Peyer's patch (tissue), 4 donors: ENCODE results near the gene RND1.

ENCODE experiments used
- POLR2A ChIP-seq, 2 donors: fragments of 450-650 bp; IDR thresholded peaks; one replicate each; pipeline ENCODE4 v1.5.1; 2017; ENCODE audit warnings: antibody characterized with exemption in 2 of 2, mild to moderate bottlenecking in 2 of 2, moderate library complexity in 2 of 2
- TF ChIP-seq, protein P1 (sequence below), 6 experiments: fragments of 450-650 bp in 4 of 6; fragments of 200-600 bp in 2 of 6; sonication (generic) in 1 of 6; IDR thresholded peaks; one replicate each; pipeline ENCODE4 v1.5.1; 2017 to 2019; ENCODE audit warnings: antibody characterized with exemption in 6 of 6, mild to moderate bottlenecking in 3 of 6, moderate library complexity in 1 of 6

DNA sequence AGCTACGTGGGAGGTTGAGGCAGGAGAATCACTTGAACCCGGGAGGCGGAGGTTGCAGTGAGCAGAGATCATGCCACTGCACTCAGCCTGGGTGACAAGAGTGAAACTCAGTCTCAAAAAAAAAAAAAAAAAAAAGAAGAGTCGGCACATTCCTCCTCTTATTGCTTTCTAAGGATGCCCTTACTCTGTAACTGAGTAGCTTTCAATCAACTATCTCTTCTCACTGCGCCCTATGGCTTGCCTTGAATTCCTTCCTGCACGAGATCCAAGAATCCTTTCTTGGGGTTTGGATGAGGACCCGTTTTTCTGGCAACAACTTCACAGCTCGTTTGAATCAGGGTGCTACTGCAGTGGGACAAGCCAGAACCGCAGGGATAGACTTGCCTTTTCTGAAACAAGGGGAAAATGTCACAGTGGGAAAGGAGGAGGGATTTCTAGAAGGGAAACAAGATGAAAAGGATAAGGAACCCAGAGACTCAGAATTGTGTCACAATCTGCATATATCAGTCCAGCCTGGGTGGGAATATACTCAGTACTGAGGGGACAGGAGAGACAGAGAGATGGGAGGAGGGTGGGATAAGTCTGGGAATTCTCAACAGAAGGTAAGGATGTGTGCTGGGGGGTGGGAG lies 16.1 kb upstream of the RND1 start:
- TF ChIP-seq, protein P1, sequence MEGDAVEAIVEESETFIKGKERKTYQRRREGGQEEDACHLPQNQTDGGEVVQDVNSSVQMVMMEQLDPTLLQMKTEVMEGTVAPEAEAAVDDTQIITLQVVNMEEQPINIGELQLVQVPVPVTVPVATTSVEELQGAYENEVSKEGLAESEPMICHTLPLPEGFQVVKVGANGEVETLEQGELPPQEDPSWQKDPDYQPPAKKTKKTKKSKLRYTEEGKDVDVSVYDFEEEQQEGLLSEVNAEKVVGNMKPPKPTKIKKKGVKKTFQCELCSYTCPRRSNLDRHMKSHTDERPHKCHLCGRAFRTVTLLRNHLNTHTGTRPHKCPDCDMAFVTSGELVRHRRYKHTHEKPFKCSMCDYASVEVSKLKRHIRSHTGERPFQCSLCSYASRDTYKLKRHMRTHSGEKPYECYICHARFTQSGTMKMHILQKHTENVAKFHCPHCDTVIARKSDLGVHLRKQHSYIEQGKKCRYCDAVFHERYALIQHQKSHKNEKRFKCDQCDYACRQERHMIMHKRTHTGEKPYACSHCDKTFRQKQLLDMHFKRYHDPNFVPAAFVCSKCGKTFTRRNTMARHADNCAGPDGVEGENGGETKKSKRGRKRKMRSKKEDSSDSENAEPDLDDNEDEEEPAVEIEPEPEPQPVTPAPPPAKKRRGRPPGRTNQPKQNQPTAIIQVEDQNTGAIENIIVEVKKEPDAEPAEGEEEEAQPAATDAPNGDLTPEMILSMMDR (IDR thresholded peaks at IDR 0.05), result no peak
- no peak for TF ChIP-seq POLR2A (IDR thresholded peaks at IDR 0.05)
